KOPT-K1 (cell line): ENCODE results near the gene RGS6.

Experiments
- H3K27ac ChIP-seq: fragments of 200-600 bp; sonication (generic); 2 replicates; pipeline ENCODE4 v1.5.1; 2016; ENCODE audit warnings: antibody characterized with exemption, mild to moderate bottlenecking, low read depth, low read length; ENCODE audit not compliant: poor library complexity, severe bottlenecking
- H3K36me3 ChIP-seq: fragments of 200-600 bp; sonication (generic); 2 replicates; pipeline ENCODE4 v1.5.1; 2017; ENCODE audit warnings: antibody characterized with exemption, mild to moderate bottlenecking, low read length, moderate library complexity; ENCODE audit not compliant: insufficient read depth
- H3K9me3 ChIP-seq: fragments of 200-600 bp; sonication (generic); 2 replicates; pipeline ENCODE4 v1.5.1; 2017; ENCODE audit warnings: antibody characterized with exemption, low read length, mild to moderate bottlenecking; ENCODE audit not compliant: insufficient read depth, poor library complexity, severe bottlenecking

The RGS6 gene

GRCh38 chr14:72503271-72503670 lies 571.0 kb downstream of the RGS6 start:
- no peaks in the 10 kb centered on the region for H3K9me3 ChIP-seq
- H3K36me3 ChIP-seq = no peaks in the 10 kb centered on the region

GRCh38 chr14:72503696-72504368 lies 571.6 kb downstream of the RGS6 start:
- Histone ChIP-seq H3K27ac (no peak overlapping the region), H3K36me3 (no peaks in the 10 kb centered on the region), H3K9me3 (no peaks in the 10 kb centered on the region)

More at GRCh38 chr14:72503271-72503670, 571.0 kb downstream of the RGS6 start:
- H3K27ac ChIP-seq = no peak overlapping the region

- no peaks in the 10 kb centered on the region for H3K9me3 ChIP-seq
- H3K36me3 ChIP-seq = no peaks in the 10 kb centered on the region
- H3K27ac ChIP-seq = no peak overlapping the region
Observed at GRCh38 chr14:72510566-72510965, 578.3 kb downstream of the RGS6 start.

GRCh38 chr14:72512281-72512680 lies 580.1 kb downstream of the RGS6 start:
- Histone ChIP-seq H3K27ac (peak overlapping the region; percentile 68), H3K9me3 (no peaks in the 10 kb centered on the region), H3K36me3 (no peaks in the 10 kb centered on the region)

GRCh38 chr14:72512925-72513324 lies 580.7 kb downstream of the RGS6 start:
- H3K9me3 ChIP-seq = no peaks in the 10 kb centered on the region

GRCh38 chr14:72513346-72513745 lies 581.1 kb downstream of the RGS6 start:
- H3K9me3 ChIP-seq = no peaks in the 10 kb centered on the region
- H3K36me3 ChIP-seq = no peaks in the 10 kb centered on the region

More at GRCh38 chr14:72512925-72513324, 580.7 kb downstream of the RGS6 start:
- Histone ChIP-seq H3K36me3 (no peaks in the 10 kb centered on the region), H3K27ac (peak overlapping the region; percentile 68)

GRCh38 chr14:72513965-72514659 lies 581.9 kb downstream of the RGS6 start:
- Histone ChIP-seq H3K36me3 (no peaks in the 10 kb centered on the region), H3K27ac (peak overlapping the region; percentile 68), H3K9me3 (no peaks in the 10 kb centered on the region)

More at GRCh38 chr14:72513346-72513745, 581.1 kb downstream of the RGS6 start:
- H3K27ac ChIP-seq = peak overlapping the region; percentile 68

- peak overlapping the region; percentile 68 for H3K27ac ChIP-seq
- H3K36me3 ChIP-seq = no peaks in the 10 kb centered on the region
- H3K9me3 ChIP-seq = no peaks in the 10 kb centered on the region
Observed at GRCh38 chr14:72514660-72515025, 582.4 kb downstream of the RGS6 start.

- H3K9me3 ChIP-seq = no peaks in the 10 kb centered on the region
- H3K27ac ChIP-seq = peak overlapping the region; percentile 67
Observed at GRCh38 chr14:72515779-72516770, 583.8 kb downstream of the RGS6 start.

GRCh38 chr14:72516936-72517700 lies 584.9 kb downstream of the RGS6 start:
- Histone ChIP-seq H3K9me3 (no peaks in the 10 kb centered on the region), H3K27ac (peak overlapping the region; percentile 67), H3K36me3 (no peaks in the 10 kb centered on the region)

More at GRCh38 chr14:72515779-72516770, 583.8 kb downstream of the RGS6 start:
- no peaks in the 10 kb centered on the region for H3K36me3 ChIP-seq

- Histone ChIP-seq H3K9me3 (no peaks in the 10 kb centered on the region), H3K36me3 (no peaks in the 10 kb centered on the region), H3K27ac (peak overlapping the region; percentile 67)
Observed at GRCh38 chr14:72517736-72518135, 585.5 kb downstream of the RGS6 start.

GRCh38 chr14:72518809-72519377 lies 586.7 kb downstream of the RGS6 start:
- Histone ChIP-seq H3K27ac (peak overlapping the region; percentile 67), H3K9me3 (no peaks in the 10 kb centered on the region), H3K36me3 (no peaks in the 10 kb centered on the region)

GRCh38 chr14:72519543-72519942 lies 587.3 kb downstream of the RGS6 start:
- Histone ChIP-seq H3K27ac (peak overlapping the region; percentile 67), H3K9me3 (no peaks in the 10 kb centered on the region)

GRCh38 chr14:72521045-72521444 lies 588.8 kb downstream of the RGS6 start:
- Histone ChIP-seq H3K36me3 (no peaks in the 10 kb centered on the region), H3K9me3 (no peaks in the 10 kb centered on the region), H3K27ac (no peak overlapping the region)

More at GRCh38 chr14:72519543-72519942, 587.3 kb downstream of the RGS6 start:
- H3K36me3 ChIP-seq = no peaks in the 10 kb centered on the region
